Mesendoderm (in vitro differentiated cells): Measurements from ENCODE around the gene HS3ST1.
A peak's percentile ranks its signal among the peaks of the same experiment; 100 is the strongest.

ENCODE experiments used
- DNase-seq: peaks from one replicate; pipeline ENCODE4 v3.0.0; 2013
- H2AK5ac ChIP-seq: 2 replicates; pipeline ENCODE4 v1.6.1; 2013; ENCODE audit warnings: low read length, inconsistent platforms
- H2BK120ac ChIP-seq: 2 replicates; pipeline ENCODE4 v1.6.1; 2013; ENCODE audit warnings: low read depth, mild to moderate bottlenecking, low read length, moderate library complexity, mixed read lengths
- H2BK15ac ChIP-seq: replicated peaks from 2 replicates; pipeline ENCODE4 v1.6.1; 2013; ENCODE audit warnings: low read depth, mild to moderate bottlenecking, moderate library complexity
- H2BK5ac ChIP-seq: 2 replicates; pipeline ENCODE4 v1.6.1; 2013; ENCODE audit warnings: low read length, inconsistent platforms
- H3K18ac ChIP-seq: 2 replicates; pipeline ENCODE4 v1.6.1; 2013; ENCODE audit warnings: mild to moderate bottlenecking, low read length, mixed read lengths
- H3K23ac ChIP-seq: one replicate; pipeline ENCODE4 v1.6.1; 2013; ENCODE audit warnings: low read length
- H3K27ac ChIP-seq: 2 replicates; pipeline ENCODE4 v1.5.1; 2013; ENCODE audit warnings: low read depth, mild to moderate bottlenecking, inconsistent platforms, low read length, moderate library complexity
- H3K27me3 ChIP-seq: 2 replicates; pipeline ENCODE4 v1.6.1; 2013; ENCODE audit warnings: low read length, control low read depth, mild to moderate bottlenecking, inconsistent platforms; ENCODE audit not compliant: insufficient read depth, poor library complexity
- H3K36me3 ChIP-seq: 2 replicates; pipeline ENCODE4 v1.6.1; 2013; ENCODE audit warnings: low read length, inconsistent platforms; ENCODE audit not compliant: control insufficient read depth, insufficient read depth
- H3K4ac ChIP-seq: one replicate; pipeline ENCODE4 v1.6.1; 2013; ENCODE audit warnings: low read depth, mild to moderate bottlenecking, low read length, moderate library complexity
- H3K4me1 ChIP-seq: 2 replicates; pipeline ENCODE4 v1.6.1; 2013; ENCODE audit warnings: low read depth, low read length, inconsistent platforms; ENCODE audit not compliant: control insufficient read depth
- H3K4me2 ChIP-seq: 2 replicates; pipeline ENCODE4 v1.6.1; 2013; ENCODE audit warnings: low read length
- H3K4me3 ChIP-seq: 2 replicates; pipeline ENCODE4 v1.5.1; 2013; ENCODE audit warnings: mild to moderate bottlenecking, low read length
- H3K56ac ChIP-seq: one replicate; pipeline ENCODE4 v1.6.1; 2013; ENCODE audit warnings: low read length
- H3K79me1 ChIP-seq: 2 replicates; pipeline ENCODE4 v1.6.1; 2013; ENCODE audit warnings: low read length, inconsistent platforms
- H3K79me2 ChIP-seq: 2 replicates; pipeline ENCODE4 v1.6.1; 2013; ENCODE audit warnings: mild to moderate bottlenecking, low read length; ENCODE audit not compliant: control insufficient read depth, insufficient read depth
- H3K9ac ChIP-seq: 2 replicates; pipeline ENCODE4 v1.6.1; 2013; ENCODE audit warnings: low read length, inconsistent platforms
- H4K5ac ChIP-seq: one replicate; pipeline ENCODE4 v1.6.1; 2013; ENCODE audit warnings: low read length
- H4K8ac ChIP-seq: one replicate; pipeline ENCODE4 v1.6.1; 2013; ENCODE audit warnings: low read depth, mild to moderate bottlenecking, control low read depth, low read length, moderate library complexity
- WGBS: extraction: QIAGEN DNeasy Blood & Tissue Kit; methylation state at CpG from one replicate; pipeline ENCODE4 v1.1.7; 2013; ENCODE audit warnings: low lambda C conversion rate, missing lambda C conversion rate; ENCODE audit not compliant: insufficient coverage; ENCODE audit errors: extremely low coverage; 5-methylcytosine and 5-hydroxymethylcytosine counted together

The HS3ST1 gene

GRCh38 chr4:11440481-11441193 is 11.9 kb upstream of the HS3ST1 start:
- Histone ChIP-seq H2BK15ac (no peak overlapping the region), H3K4me2 (no peak overlapping the region), H4K8ac (no peak overlapping the region), H3K27me3 (no peaks in the 10 kb centered on the region), H3K4ac (no peak overlapping the region), H3K23ac (no peak overlapping the region), H3K79me2 (no peaks in the 10 kb centered on the region), H3K79me1 (no peaks in the 10 kb centered on the region), H4K5ac (no peak overlapping the region), H3K18ac (no peak overlapping the region), H2BK5ac (no peak overlapping the region), H3K27ac (no peak overlapping the region), H3K56ac (no peak overlapping the region), H3K36me3 (no peaks in the 10 kb centered on the region), H2AK5ac (no peak overlapping the region), H3K4me3 (no peak overlapping the region), H3K9ac (no peak overlapping the region), H2BK120ac (no peak overlapping the region), H3K4me1 (no peaks in the 10 kb centered on the region)
- DNase-seq, result no peak
- WGBS, result no CpG with 5 or more reads among the region's 4 CpGs

GRCh38 chr4:11439836-11440235 is 11.1 kb upstream of the HS3ST1 start:
- Histone ChIP-seq H3K27ac (no peak overlapping the region), H3K9ac (no peak overlapping the region), H2BK5ac (no peak overlapping the region), H4K5ac (no peak overlapping the region), H3K4me3 (no peak overlapping the region), H3K4ac (no peak overlapping the region), H3K36me3 (no peaks in the 10 kb centered on the region), H2AK5ac (no peak overlapping the region), H2BK15ac (no peak overlapping the region), H3K27me3 (no peaks in the 10 kb centered on the region), H4K8ac (no peak overlapping the region), H3K56ac (no peak overlapping the region), H3K18ac (no peak overlapping the region), H3K4me1 (no peaks in the 10 kb centered on the region), H3K23ac (no peak overlapping the region), H3K79me1 (no peaks in the 10 kb centered on the region), H2BK120ac (no peak overlapping the region), H3K79me2 (no peaks in the 10 kb centered on the region), H3K4me2 (no peak overlapping the region)
- no CpG with 5 or more reads among the region's 2 CpGs for WGBS
- no peak for DNase-seq

GRCh38 chr4:11438647-11439046 is 10.0 kb upstream of the HS3ST1 start:
- Histone ChIP-seq H3K27me3 (no peaks in the 10 kb centered on the region), H3K4me3 (no peak overlapping the region), H3K79me2 (no peaks in the 10 kb centered on the region), H3K4ac (no peak overlapping the region), H3K9ac (no peak overlapping the region), H2BK120ac (no peak overlapping the region), H3K4me2 (no peak overlapping the region), H2BK5ac (no peak overlapping the region), H2BK15ac (no peak overlapping the region), H3K27ac (no peak overlapping the region), H2AK5ac (no peak overlapping the region), H3K56ac (no peak overlapping the region), H3K79me1 (no peaks in the 10 kb centered on the region), H3K18ac (no peak overlapping the region), H3K36me3 (no peaks in the 10 kb centered on the region), H4K5ac (no peak overlapping the region), H3K4me1 (no peaks in the 10 kb centered on the region), H4K8ac (no peak overlapping the region), H3K23ac (no peak overlapping the region)
- WGBS, result no CpG with 5 or more reads among the region's 3 CpGs
- no peak for DNase-seq

- H2BK120ac ChIP-seq, result no peak overlapping the region
- no peak overlapping the region for H3K9ac ChIP-seq
- H4K8ac ChIP-seq, result no peak overlapping the region
- H2AK5ac ChIP-seq, result no peak overlapping the region
- H3K36me3 ChIP-seq, result no peaks in the 10 kb centered on the region
- H3K79me2 ChIP-seq, result no peaks in the 10 kb centered on the region
- H3K27me3 ChIP-seq, result no peaks in the 10 kb centered on the region
- H4K5ac ChIP-seq, result no peak overlapping the region
- no peak overlapping the region for H3K23ac ChIP-seq
- H3K4ac ChIP-seq, result no peak overlapping the region
- H2BK15ac ChIP-seq, result no peak overlapping the region
- H3K4me3 ChIP-seq, result no peak overlapping the region
- DNase-seq, result peak; percentile 49
- no peak overlapping the region for H2BK5ac ChIP-seq
- H3K4me1 ChIP-seq, result no peaks in the 10 kb centered on the region
- no peak overlapping the region for H3K27ac ChIP-seq
- H3K18ac ChIP-seq, result no peak overlapping the region
- no peak overlapping the region for H3K56ac ChIP-seq
- H3K4me2 ChIP-seq, result no peak overlapping the region
- WGBS, result no CpG with 5 or more reads among the region's 5 CpGs
- H3K79me1 ChIP-seq, result no peaks in the 10 kb centered on the region
Measured at GRCh38 chr4:11436673-11437072, 8.0 kb upstream of the HS3ST1 start.

GRCh38 chr4:11436084-11436483 is 7.4 kb upstream of the HS3ST1 start:
- no peak for DNase-seq
- Histone ChIP-seq H3K18ac (no peak overlapping the region), H2BK15ac (no peak overlapping the region), H2BK5ac (no peak overlapping the region), H2BK120ac (no peak overlapping the region), H3K4me1 (no peaks in the 10 kb centered on the region), H3K79me1 (no peaks in the 10 kb centered on the region), H3K4ac (no peak overlapping the region), H3K9ac (no peak overlapping the region), H3K56ac (no peak overlapping the region), H2AK5ac (no peak overlapping the region), H3K36me3 (no peaks in the 10 kb centered on the region), H3K27me3 (no peaks in the 10 kb centered on the region), H3K23ac (no peak overlapping the region), H3K79me2 (no peaks in the 10 kb centered on the region), H3K27ac (no peak overlapping the region), H4K5ac (no peak overlapping the region), H3K4me2 (no peak overlapping the region), H4K8ac (no peak overlapping the region), H3K4me3 (no peak overlapping the region)
- no CpG with 5 or more reads among the region's 2 CpGs for WGBS

- H3K4me1 ChIP-seq, result no peaks in the 10 kb centered on the region
- no peaks in the 10 kb centered on the region for H3K79me2 ChIP-seq
- H3K23ac ChIP-seq, result no peak overlapping the region
- H2AK5ac ChIP-seq, result no peak overlapping the region
- no peak overlapping the region for H4K8ac ChIP-seq
- no peak overlapping the region for H3K56ac ChIP-seq
- no peak for DNase-seq
- no peak overlapping the region for H3K27ac ChIP-seq
- no peak overlapping the region for H2BK15ac ChIP-seq
- H3K4me3 ChIP-seq, result no peak overlapping the region
- H3K4ac ChIP-seq, result no peak overlapping the region
- no peaks in the 10 kb centered on the region for H3K27me3 ChIP-seq
- peak overlapping the region; percentile 47 for H3K18ac ChIP-seq
- H3K79me1 ChIP-seq, result no peaks in the 10 kb centered on the region
- H2BK5ac ChIP-seq, result no peak overlapping the region
- no peak overlapping the region for H4K5ac ChIP-seq
- no CpG with 5 or more reads among the region's 1 CpG for WGBS
- H3K4me2 ChIP-seq, result no peak overlapping the region
- no peak overlapping the region for H3K9ac ChIP-seq
- no peak overlapping the region for H2BK120ac ChIP-seq
- no peaks in the 10 kb centered on the region for H3K36me3 ChIP-seq
Measured at GRCh38 chr4:11435557-11435956, 6.9 kb upstream of the HS3ST1 start.
